LNCaP clone FGC (cell line): ENCODE measurements around the gene CENPI.

ENCODE experiments used
- DNase-seq: peaks from one replicate; pipeline ENCODE4 v3.0.0-alpha.2; 2011; ENCODE audit warnings: low read depth
- H3K4me3 ChIP-seq: 2 replicates; pipeline ENCODE4 v1.5.1; 2011; ENCODE audit warnings: mild to moderate bottlenecking, low read depth, low read length, control low read depth
- TF ChIP-seq, protein P1 (sequence below): IDR thresholded peaks from 2 replicates; pipeline ENCODE4 v1.5.1; 2012; ENCODE audit warnings: mild to moderate bottlenecking; ENCODE audit not compliant: control insufficient read depth, insufficient read depth; ENCODE audit errors: extremely low read depth

CENPI gene

DNA sequence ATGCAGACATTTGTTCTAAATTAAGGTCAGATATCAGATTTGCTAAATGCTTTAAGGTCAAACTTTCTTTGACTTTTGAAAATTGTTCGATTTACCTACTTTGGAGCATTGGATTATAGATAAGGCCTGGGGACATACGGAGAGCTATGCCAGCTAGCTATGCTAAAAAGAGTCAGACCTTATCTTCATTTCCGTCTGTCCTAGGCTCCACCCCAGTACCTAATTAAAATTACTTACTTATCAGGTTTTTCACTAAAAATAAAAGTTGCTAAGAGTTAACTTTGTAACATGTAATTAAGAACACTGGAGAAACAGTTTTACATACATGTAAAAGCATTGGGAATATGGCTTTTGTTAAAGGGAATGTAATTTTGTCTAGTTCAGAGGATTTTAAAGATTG, 26.4 kb upstream of the CENPI start:
- DNase-seq = no peak
- TF ChIP-seq, protein P1, sequence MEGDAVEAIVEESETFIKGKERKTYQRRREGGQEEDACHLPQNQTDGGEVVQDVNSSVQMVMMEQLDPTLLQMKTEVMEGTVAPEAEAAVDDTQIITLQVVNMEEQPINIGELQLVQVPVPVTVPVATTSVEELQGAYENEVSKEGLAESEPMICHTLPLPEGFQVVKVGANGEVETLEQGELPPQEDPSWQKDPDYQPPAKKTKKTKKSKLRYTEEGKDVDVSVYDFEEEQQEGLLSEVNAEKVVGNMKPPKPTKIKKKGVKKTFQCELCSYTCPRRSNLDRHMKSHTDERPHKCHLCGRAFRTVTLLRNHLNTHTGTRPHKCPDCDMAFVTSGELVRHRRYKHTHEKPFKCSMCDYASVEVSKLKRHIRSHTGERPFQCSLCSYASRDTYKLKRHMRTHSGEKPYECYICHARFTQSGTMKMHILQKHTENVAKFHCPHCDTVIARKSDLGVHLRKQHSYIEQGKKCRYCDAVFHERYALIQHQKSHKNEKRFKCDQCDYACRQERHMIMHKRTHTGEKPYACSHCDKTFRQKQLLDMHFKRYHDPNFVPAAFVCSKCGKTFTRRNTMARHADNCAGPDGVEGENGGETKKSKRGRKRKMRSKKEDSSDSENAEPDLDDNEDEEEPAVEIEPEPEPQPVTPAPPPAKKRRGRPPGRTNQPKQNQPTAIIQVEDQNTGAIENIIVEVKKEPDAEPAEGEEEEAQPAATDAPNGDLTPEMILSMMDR = no peak
- H3K4me3 ChIP-seq = no peak overlapping the region

DNA sequence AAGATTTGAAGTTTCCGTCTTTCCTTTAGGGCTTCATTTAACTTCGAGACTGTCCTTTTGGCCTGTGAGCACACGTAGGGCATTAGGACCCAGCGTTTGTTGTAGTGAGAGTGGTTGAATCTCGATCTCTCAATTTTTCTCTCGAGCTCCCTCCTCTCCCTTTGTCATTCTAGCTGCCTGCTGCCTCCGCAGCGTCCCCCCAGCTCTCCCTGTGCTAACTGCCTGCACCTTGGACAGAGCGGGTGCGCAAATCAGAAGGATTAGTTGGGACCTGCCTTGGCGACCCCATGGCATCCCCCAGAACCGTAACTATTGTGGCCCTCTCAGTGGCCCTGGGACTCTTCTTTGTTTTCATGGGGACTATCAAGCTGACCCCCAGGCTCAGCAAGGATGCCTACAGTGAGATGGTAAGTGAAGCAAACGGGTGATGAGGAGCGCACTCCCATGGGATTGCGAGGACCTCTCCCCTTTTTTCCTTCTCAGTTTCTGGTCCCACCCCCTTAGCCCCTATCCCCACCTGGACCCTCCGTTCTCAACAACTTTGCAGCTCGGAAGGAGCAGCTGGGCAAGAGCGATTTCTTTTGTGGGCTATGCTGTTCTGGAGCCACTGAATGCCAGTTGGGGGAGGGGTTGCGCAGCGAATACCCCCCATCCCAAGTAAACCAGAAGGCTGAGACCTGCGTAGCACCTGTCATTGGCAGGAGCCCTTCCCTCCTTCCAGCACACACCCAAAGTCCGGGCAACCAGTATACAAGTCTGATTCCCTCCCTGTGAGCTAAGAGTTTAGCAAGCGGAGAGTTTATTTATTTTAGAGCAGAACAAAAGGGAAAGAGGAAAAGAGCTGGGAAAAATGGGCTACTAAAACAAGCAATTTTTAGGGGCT, 19.0 kb upstream of the CENPI start, which contains the start of gene TMEM35A:
Gene TMEM35A, plus strand, starts transcription at position 164 of the 883 bp plus-strand sequence. Its CDS starts 124 bp downstream, at position 288.
- no peak within 1 kb of the TSS for H3K4me3 ChIP-seq
- TF ChIP-seq, protein P1 = no peak
- no peak for DNase-seq

DNA sequence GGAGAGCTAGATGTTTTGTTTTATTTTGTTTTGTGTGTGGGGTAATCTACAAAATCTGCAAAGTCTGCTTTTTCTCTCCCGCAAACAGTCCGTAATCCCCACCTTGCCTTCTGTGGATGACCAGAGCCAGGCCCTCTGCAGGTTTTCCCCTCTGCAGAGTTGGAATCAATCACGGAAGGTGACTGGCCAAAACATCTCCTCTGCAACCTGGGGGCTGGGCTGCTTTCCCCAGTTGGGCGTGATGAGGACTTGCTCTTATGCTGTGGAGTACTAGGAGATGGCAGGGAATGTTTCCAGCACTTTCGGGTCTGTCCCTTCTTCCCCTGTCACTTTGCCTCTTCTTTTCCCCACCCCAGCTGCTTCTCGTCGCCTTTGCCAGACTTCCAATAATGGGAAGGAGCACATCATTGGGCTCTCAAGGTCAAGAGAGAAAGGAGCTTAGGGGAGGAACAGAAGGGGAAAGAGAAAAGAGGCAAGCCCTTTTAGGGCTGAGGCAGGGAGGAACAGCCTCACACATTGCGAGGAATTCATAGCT, 18.2 kb upstream of the CENPI start:
- H3K4me3 ChIP-seq = no peak overlapping the region
- no peak for DNase-seq
- TF ChIP-seq, protein P1 = no peak

DNA sequence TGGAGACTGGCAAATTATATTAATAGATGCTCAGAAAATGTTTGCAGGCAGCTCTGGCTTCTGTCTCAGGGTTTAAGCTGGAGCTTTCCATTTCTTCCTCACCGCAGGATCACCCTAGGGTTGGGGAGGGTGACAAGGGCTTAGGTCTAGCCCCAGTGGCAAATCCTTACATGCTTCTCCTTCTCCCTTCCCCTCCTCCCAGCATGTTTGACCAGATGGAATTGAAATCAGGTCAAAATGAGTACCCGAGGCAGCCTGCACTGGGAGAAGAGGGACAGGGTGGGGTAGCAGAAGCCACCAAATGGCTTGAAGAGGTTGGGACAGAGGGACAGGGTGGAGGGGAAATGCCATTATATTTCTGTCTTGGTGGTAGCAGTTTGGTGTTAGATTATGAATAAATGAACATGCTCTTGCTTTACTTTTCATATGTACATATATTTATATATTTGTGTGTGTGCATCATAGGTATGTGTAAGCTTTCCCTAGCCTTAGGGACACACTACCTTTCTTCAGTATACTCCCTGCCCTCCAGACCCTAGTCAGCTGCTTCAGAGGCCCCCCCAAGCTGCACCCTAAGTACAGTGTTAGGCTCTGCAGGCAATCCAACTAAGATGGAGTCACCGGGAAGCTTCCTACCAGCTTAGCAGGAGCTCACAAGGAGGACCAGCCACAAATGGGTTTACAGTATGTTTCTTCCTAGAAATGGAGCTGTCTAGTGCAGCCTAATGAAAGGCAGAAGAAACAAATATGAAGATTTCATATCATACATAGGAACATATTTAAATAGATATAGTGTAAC, 17.5 kb upstream of the CENPI start:
- DNase-seq = no peak
- TF ChIP-seq, protein P1 = no peak
- H3K4me3 ChIP-seq = no peak overlapping the region

DNA sequence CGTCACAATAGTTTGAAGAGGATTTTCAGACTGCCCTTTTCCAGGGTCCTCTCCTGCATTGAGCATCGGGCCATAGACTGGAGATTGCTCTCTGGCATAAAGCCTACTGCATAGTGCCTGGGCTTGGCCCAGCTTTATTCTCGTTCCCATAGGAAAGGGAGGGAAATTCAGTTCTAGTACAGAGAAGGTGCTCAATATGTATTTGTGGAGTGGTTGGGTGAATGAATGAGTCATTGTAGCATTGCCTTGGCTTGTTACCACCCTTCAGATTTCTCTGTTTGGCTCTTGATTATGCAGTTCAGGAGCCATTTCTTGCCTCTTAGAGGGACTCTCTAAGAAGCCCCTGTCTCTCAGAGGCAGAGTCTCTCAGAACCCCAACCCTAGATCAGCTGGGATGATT, 16.8 kb upstream of the CENPI start:
- no peak overlapping the region for H3K4me3 ChIP-seq
- DNase-seq = no peak
- TF ChIP-seq, protein P1 = no peak

DNA sequence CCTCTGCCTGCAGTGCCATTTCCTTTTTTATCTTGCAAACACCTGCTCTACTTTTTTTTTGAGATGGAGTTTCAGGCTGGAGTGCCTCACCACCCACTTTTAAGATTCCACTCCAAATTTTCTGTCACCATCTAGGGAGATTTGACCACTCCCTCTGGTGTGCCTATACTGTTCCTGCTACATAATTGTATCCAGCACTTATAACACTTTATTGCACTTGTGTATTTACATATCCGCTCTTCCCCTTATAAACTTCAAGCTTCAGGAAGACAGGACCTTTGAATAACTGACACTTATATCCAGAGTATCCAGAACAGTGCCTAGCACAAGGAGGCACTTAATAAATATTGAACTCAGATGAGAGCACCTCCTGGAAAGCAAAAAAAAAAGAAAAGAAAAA, 6.2 kb upstream of the CENPI start:
- no peak for DNase-seq
- H3K4me3 ChIP-seq = no peak overlapping the region
- TF ChIP-seq, protein P1 = no peak
